ENCODE measurements around the gene TAGLN3.

Gene TAGLN3

GRCh38 chr3:112004187-112004586, 5.5 kb downstream of the TAGLN3 start (continued):
- TF ChIP-seq, protein P1, sequence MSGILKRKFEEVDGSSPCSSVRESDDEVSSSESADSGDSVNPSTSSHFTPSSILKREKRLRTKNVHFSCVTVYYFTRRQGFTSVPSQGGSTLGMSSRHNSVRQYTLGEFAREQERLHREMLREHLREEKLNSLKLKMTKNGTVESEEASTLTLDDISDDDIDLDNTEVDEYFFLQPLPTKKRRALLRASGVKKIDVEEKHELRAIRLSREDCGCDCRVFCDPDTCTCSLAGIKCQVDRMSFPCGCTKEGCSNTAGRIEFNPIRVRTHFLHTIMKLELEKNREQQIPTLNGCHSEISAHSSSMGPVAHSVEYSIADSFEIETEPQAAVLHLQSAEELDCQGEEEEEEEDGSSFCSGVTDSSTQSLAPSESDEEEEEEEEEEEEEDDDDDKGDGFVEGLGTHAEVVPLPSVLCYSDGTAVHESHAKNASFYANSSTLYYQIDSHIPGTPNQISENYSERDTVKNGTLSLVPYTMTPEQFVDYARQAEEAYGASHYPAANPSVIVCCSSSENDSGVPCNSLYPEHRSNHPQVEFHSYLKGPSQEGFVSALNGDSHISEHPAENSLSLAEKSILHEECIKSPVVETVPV (CRISPR knock-in tag; IDR thresholded peaks at IDR 0.05): no peak
- TF ChIP-seq GLIS3 (CRISPR knock-in tag; IDR thresholded peaks at IDR 0.05) (no peak), PPARA (CRISPR knock-in tag; IDR thresholded peaks at IDR 0.05; ENCODE audit: borderline replicate concordance) (no peak), TSHZ2 (CRISPR knock-in tag; IDR thresholded peaks at IDR 0.05) (no peak), TCF4 (CRISPR knock-in tag; IDR thresholded peaks at IDR 0.05; ENCODE audit: borderline replicate concordance) (no peak)
- TF ChIP-seq, protein P2, sequence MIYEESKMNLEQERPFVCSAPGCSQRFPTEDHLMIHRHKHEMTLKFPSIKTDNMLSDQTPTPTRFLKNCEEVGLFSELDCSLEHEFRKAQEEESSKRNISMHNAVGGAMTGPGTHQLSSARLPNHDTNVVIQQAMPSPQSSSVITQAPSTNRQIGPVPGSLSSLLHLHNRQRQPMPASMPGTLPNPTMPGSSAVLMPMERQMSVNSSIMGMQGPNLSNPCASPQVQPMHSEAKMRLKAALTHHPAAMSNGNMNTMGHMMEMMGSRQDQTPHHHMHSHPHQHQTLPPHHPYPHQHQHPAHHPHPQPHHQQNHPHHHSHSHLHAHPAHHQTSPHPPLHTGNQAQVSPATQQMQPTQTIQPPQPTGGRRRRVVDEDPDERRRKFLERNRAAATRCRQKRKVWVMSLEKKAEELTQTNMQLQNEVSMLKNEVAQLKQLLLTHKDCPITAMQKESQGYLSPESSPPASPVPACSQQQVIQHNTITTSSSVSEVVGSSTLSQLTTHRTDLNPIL (CRISPR knock-in tag; IDR thresholded peaks at IDR 0.05; ENCODE audit: low read depth): no peak

DNA sequence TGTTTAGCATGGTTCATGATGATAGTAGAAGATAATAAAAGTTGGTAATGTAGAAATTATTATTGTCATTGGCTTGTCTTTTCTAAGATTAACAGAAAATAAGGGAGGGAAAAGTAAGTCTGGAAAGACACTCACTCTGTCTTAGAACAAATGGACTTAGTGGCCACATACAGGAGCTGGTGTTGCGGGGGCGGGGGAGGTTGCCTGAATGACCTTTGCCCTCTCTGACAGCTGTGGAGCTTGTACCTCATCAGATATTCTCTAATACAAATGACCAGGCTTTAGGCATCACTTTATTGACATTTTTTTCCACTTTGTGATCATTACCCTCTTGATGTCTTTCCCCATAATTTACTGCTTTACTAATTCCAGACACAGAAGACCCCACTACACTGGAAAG, 5.9 kb downstream of the TAGLN3 start:
- ATAC-seq: no peak
- no peak for TF ChIP-seq ISL1 (CRISPR knock-in tag; IDR thresholded peaks at IDR 0.05)
- TF ChIP-seq ZNF70 (CRISPR knock-in tag; IDR thresholded peaks at IDR 0.05): no peak
- TF ChIP-seq ZC3H10 (CRISPR knock-in tag; IDR thresholded peaks at IDR 0.05): no peak
- no peak for TF ChIP-seq ZFP3 (CRISPR knock-in tag; IDR thresholded peaks at IDR 0.05)
- TF ChIP-seq BACH2 (CRISPR knock-in tag; IDR thresholded peaks at IDR 0.05; ENCODE audit: borderline replicate concordance): no peak
- no peak for TF ChIP-seq PATZ1 (CRISPR knock-in tag; IDR thresholded peaks at IDR 0.05; ENCODE audit: borderline replicate concordance)
- TF ChIP-seq, protein P2 (CRISPR knock-in tag; IDR thresholded peaks at IDR 0.05; ENCODE audit: low read depth): no peak
- no peak for TF ChIP-seq ZFP30 (CRISPR knock-in tag; IDR thresholded peaks at IDR 0.05)
- TF ChIP-seq CSDC2 (CRISPR knock-in tag; IDR thresholded peaks at IDR 0.05): no peak
- no peak for TF ChIP-seq GLIS3 (CRISPR knock-in tag; IDR thresholded peaks at IDR 0.05)
- no peak for TF ChIP-seq ZNF8 (CRISPR knock-in tag; IDR thresholded peaks at IDR 0.05)
- TF ChIP-seq SNAI2 (CRISPR knock-in tag; IDR thresholded peaks at IDR 0.05): no peak

- ATAC-seq: no peak
- TF ChIP-seq ZC3H10 (CRISPR knock-in tag; IDR thresholded peaks at IDR 0.05): no peak
- TF ChIP-seq OSR1 (CRISPR knock-in tag; IDR thresholded peaks at IDR 0.05): no peak
- TF ChIP-seq ZNF70 (CRISPR knock-in tag; IDR thresholded peaks at IDR 0.05): no peak
- TF ChIP-seq SNAI2 (CRISPR knock-in tag; IDR thresholded peaks at IDR 0.05): no peak
- TF ChIP-seq ZFP30 (CRISPR knock-in tag; IDR thresholded peaks at IDR 0.05): no peak
- TF ChIP-seq ESRRG (CRISPR knock-in tag; IDR thresholded peaks at IDR 0.05): no peak
- TF ChIP-seq, protein P1 (CRISPR knock-in tag; IDR thresholded peaks at IDR 0.05): no peak
- no peak for TF ChIP-seq TOX (CRISPR knock-in tag; IDR thresholded peaks at IDR 0.05; ENCODE audit: borderline replicate concordance)
- TF ChIP-seq, protein P3, sequence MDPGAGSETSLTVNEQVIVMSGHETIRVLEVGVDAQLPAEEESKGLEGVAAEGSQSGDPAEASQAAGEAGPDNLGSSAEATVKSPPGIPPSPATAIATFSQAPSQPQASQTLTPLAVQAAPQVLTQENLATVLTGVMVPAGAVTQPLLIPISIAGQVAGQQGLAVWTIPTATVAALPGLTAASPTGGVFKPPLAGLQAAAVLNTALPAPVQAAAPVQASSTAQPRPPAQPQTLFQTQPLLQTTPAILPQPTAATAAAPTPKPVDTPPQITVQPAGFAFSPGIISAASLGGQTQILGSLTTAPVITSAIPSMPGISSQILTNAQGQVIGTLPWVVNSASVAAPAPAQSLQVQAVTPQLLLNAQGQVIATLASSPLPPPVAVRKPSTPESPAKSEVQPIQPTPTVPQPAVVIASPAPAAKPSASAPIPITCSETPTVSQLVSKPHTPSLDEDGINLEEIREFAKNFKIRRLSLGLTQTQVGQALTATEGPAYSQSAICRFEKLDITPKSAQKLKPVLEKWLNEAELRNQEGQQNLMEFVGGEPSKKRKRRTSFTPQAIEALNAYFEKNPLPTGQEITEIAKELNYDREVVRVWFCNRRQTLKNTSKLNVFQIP (CRISPR knock-in tag; IDR thresholded peaks at IDR 0.05; ENCODE audit: borderline replicate concordance, low read depth): no peak
- TF ChIP-seq CSDC2 (CRISPR knock-in tag; IDR thresholded peaks at IDR 0.05): no peak
- no peak for TF ChIP-seq RARB (CRISPR knock-in tag; IDR thresholded peaks at IDR 0.05)
- TF ChIP-seq PPARA (CRISPR knock-in tag; IDR thresholded peaks at IDR 0.05; ENCODE audit: borderline replicate concordance): no peak
- no peak for TF ChIP-seq TSHZ2 (CRISPR knock-in tag; IDR thresholded peaks at IDR 0.05)
- TF ChIP-seq ZNF565 (CRISPR knock-in tag; conservative IDR thresholded peaks at IDR 0.05; ENCODE audit: low read depth): no peak
These were observed 6.5 kb downstream of the TAGLN3 start for GRCh38 chr3:112005091-112005672.

Measured in SK-N-SH treated with all-trans-retinoic acid at 6 μM for 48 hours (cell line).